Stimulated activated CD8-positive, alpha-beta memory T cell treated with anti-CD3 and anti-CD28 coated beads, Interleukin-15, amount 100 ng/mL, for 48 hours (primary cell): Measurements from ENCODE around the gene PKN2.
"Not testable (repeated sequence)": the region's sequence is repeated elsewhere in the genome, so short reads cannot be mapped to it uniquely, and the experiment has no call there.

Experiments used
- DNase-seq, 2 donors: peaks; one replicate each; pipeline ENCODE4 v3.0.0-alpha.2; 2020; ENCODE audit warnings: low read depth in 2 of 2

The PKN2 gene

GRCh38 chr1:88880717-88881116 lies 196.6 kb downstream of the PKN2 start:
- DNase-seq = not testable (repeated sequence)

DNA sequence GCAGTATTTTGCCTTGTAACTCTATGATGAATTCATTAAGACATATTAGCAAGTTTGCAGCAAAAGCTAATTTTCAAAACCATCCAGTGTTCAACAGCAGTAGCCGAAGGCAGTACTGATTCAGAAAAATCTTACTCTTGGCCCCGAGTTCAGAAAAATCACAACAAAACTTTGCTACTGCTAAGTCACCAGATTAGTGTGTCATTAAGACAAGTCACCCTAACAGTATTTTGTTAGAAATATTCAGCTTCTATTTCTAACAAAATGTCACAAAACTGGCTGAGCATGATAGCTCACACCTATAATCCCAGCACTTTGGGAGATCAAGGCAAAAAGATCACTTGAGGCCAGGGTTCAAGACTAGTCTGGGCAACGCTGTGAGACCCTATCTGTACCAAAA lies 199.1 kb downstream of the PKN2 start:
- no peak for DNase-seq
